GM18907 (cell line): ENCODE data around the gene KLK8.

Source experiments
- ATAC-seq: cut with Tn5 transposase; IDR thresholded peaks from one replicate; pipeline ENCODE4 v1.9.1; 2021; ENCODE audit warnings: mild to moderate bottlenecking, moderate library complexity; ENCODE audit not compliant: unreplicated experiment

The KLK8 gene

GRCh38 chr19:51018745-51019543 is 17.5 kb upstream of the KLK8 start:
- no peak for ATAC-seq

- ATAC-seq: no peak
Measured at GRCh38 chr19:51016798-51017683, 15.6 kb upstream of the KLK8 start.

GRCh38 chr19:51015691-51016267 is 14.4 kb upstream of the KLK8 start:
- no peak for ATAC-seq

- ATAC-seq: no peak
Measured at GRCh38 chr19:51014242-51014641, 12.8 kb upstream of the KLK8 start.

GRCh38 chr19:51012661-51013190 is 11.3 kb upstream of the KLK8 start:
- no peak for ATAC-seq

GRCh38 chr19:51010066-51010795 is 8.8 kb upstream of the KLK8 start:
- ATAC-seq: no peak

- ATAC-seq: no peak
Measured at GRCh38 chr19:51009061-51009891, 7.9 kb upstream of the KLK8 start.

- ATAC-seq: no peak
Measured at GRCh38 chr19:51007488-51007887, 6.1 kb upstream of the KLK8 start.

- no peak for ATAC-seq
Measured at GRCh38 chr19:51006406-51006805, 5.0 kb upstream of the KLK8 start.

- no peak for ATAC-seq
Measured at GRCh38 chr19:51005248-51005647, 3.8 kb upstream of the KLK8 start.

- ATAC-seq: no peak
Measured at GRCh38 chr19:51003316-51003715, 1.9 kb upstream of the KLK8 start.

- ATAC-seq: no peak
Measured at GRCh38 chr19:51002542-51003311, 1.3 kb upstream of the KLK8 start.

GRCh38 chr19:51002089-51002532 is 707 bp upstream of the KLK8 start:
- no peak for ATAC-seq

GRCh38 chr19:51000981-51001380 is 423 bp downstream of the KLK8 start:
- ATAC-seq: no peak

- no peak for ATAC-seq
Measured at GRCh38 chr19:51000426-51000825, 978 bp downstream of the KLK8 start.

- ATAC-seq: no peak
Measured at GRCh38 chr19:50998686-50999085, 2.7 kb downstream of the KLK8 start.

GRCh38 chr19:50998061-50998460 is 3.3 kb downstream of the KLK8 start:
- no peak for ATAC-seq

GRCh38 chr19:50994129-50994528 is 7.3 kb downstream of the KLK8 start:
- no peak for ATAC-seq

- no peak for ATAC-seq
Measured at GRCh38 chr19:50992666-50993035, 8.8 kb downstream of the KLK8 start.
